ENCODE measurements around the gene DZIP1.
"Not testable (repeated sequence)": the region's sequence is repeated elsewhere in the genome, so short reads cannot be mapped to it uniquely, and the experiment has no call there.

Gene DZIP1

GRCh38 chr13:95588721-95589120 lies 55.8 kb downstream of the DZIP1 start:
- Mint-ChIP-seq H3K36me3 (no peaks in the 10 kb centered on the region), H3K27me3 (peaks cover 18% of the 10 kb centered on the region), H3K4me1 (no peaks in the 10 kb centered on the region), H3K27ac (no peak overlapping the region), H3K9me3 (no peaks in the 10 kb centered on the region), H3K4me3 (no peak overlapping the region)

- H3K4me3 Mint-ChIP-seq = no peak overlapping the region
Observed at GRCh38 chr13:95588134-95588533, 56.4 kb downstream of the DZIP1 start.

DNA sequence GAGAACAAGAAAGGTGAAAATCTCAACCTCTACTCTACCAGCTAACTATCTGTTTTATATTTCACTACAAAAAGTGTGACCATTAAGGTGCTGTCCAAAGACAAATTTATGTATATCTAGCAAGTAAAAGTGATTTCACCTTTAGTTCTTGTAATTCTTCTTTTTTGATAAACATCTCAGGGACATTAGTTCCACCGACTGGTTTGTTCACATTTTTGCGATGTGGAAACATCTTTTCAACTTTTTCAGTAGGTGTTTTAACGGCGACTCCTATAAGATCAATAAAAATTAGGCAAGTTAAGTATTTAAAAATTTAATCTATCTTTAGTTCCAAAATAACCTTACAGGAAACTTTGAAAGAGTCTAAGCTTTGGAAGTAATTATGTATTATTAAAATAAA lies 58.6 kb downstream of the DZIP1 start:
- H3K27ac Mint-ChIP-seq = no peak overlapping the region
- no peak overlapping the region for H3K4me3 Mint-ChIP-seq

More at GRCh38 chr13:95588134-95588533, 56.4 kb downstream of the DZIP1 start:
- Mint-ChIP-seq H3K36me3 (no peaks in the 10 kb centered on the region), H3K4me1 (no peaks in the 10 kb centered on the region), H3K27me3 (peaks cover 18% of the 10 kb centered on the region), H3K27ac (no peak overlapping the region), H3K9me3 (no peaks in the 10 kb centered on the region)

GRCh38 chr13:95579303-95579702 lies 65.2 kb downstream of the DZIP1 start:
- Mint-ChIP-seq H3K4me3 (no peak overlapping the region), H3K4me1 (no peaks in the 10 kb centered on the region), H3K27ac (no peak overlapping the region), H3K27me3 (peaks cover 3% of the 10 kb centered on the region), H3K36me3 (no peaks in the 10 kb centered on the region), H3K9me3 (no peaks in the 10 kb centered on the region)

More for the DNA sequence above, 58.6 kb downstream of the DZIP1 start:
- Mint-ChIP-seq H3K36me3 (no peaks in the 10 kb centered on the region), H3K27me3 (peaks cover 13% of the 10 kb centered on the region), H3K9me3 (no peaks in the 10 kb centered on the region), H3K4me1 (no peaks in the 10 kb centered on the region)

GRCh38 chr13:95573221-95573620 lies 71.3 kb downstream of the DZIP1 start:
- Mint-ChIP-seq H3K9me3 (peaks cover 3% of the 10 kb centered on the region), H3K4me1 (no peaks in the 10 kb centered on the region), H3K27me3 (peaks cover 22% of the 10 kb centered on the region)

GRCh38 chr13:95571941-95572340 lies 72.6 kb downstream of the DZIP1 start:
- no peaks in the 10 kb centered on the region for H3K36me3 Mint-ChIP-seq
- H3K9me3 Mint-ChIP-seq = peaks cover 3% of the 10 kb centered on the region
- no peak overlapping the region for H3K27ac Mint-ChIP-seq
- no peaks in the 10 kb centered on the region for H3K4me1 Mint-ChIP-seq
- H3K27me3 Mint-ChIP-seq = peaks cover 22% of the 10 kb centered on the region
- H3K4me3 Mint-ChIP-seq = no peak overlapping the region

More at GRCh38 chr13:95573221-95573620, 71.3 kb downstream of the DZIP1 start:
- Mint-ChIP-seq H3K4me3 (no peak overlapping the region), H3K36me3 (no peaks in the 10 kb centered on the region), H3K27ac (no peak overlapping the region)

DNA sequence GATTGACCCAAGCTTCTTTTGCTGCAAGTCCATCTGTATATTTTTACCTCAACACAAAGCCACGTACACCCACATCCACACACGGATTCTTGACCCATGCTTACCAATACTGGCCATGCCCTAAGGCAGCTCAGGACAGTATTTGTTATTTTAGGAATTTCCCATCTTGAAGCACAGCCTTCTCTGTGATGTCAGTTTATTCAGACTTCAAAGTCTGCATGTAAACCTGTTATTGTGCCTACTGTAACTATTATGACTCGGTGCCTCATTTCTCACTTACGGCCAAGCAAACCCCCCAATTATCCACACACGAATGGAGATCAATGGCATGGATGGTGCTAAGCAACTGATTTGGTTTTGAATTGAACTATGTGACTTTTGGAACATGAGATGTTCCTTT lies 74.5 kb downstream of the DZIP1 start:
- peaks cover 3% of the 10 kb centered on the region for H3K9me3 Mint-ChIP-seq

GRCh38 chr13:95568131-95568530 lies 76.4 kb downstream of the DZIP1 start:
- Mint-ChIP-seq H3K4me1 (no peaks in the 10 kb centered on the region), H3K27ac (no peak overlapping the region), H3K4me3 (no peak overlapping the region), H3K27me3 (peaks cover 24% of the 10 kb centered on the region), H3K36me3 (no peaks in the 10 kb centered on the region), H3K9me3 (peaks cover 3% of the 10 kb centered on the region)

More for the DNA sequence above, 74.5 kb downstream of the DZIP1 start:
- Mint-ChIP-seq H3K27ac (no peak overlapping the region), H3K4me3 (no peak overlapping the region), H3K36me3 (no peaks in the 10 kb centered on the region), H3K27me3 (peaks cover 24% of the 10 kb centered on the region), H3K4me1 (no peaks in the 10 kb centered on the region)

DNA sequence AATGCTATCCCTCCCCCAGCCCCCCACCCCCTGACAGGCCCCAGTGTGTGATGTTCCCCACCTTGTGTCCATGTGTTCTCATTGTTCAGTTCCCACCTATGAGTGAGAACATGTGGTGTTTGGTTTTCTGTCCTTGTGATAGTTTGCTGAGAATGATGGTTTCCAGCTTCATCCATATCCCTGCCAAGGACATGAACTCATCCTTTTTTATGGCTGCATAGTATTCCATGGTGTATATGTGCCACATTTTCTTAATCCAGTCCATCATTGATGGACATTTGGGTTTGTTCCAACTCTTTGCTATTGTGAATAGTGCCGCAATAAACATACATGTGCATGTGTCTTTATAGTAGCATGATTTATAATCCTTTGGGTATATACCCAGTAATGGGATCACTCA lies 78.7 kb downstream of the DZIP1 start:
- not testable (repeated sequence) for H3K4me1 Mint-ChIP-seq, H3K9me3 Mint-ChIP-seq, H3K27ac Mint-ChIP-seq, H3K4me3 Mint-ChIP-seq, H3K36me3 Mint-ChIP-seq
- H3K27me3 Mint-ChIP-seq = peaks cover 19% of the 10 kb centered on the region

DNA sequence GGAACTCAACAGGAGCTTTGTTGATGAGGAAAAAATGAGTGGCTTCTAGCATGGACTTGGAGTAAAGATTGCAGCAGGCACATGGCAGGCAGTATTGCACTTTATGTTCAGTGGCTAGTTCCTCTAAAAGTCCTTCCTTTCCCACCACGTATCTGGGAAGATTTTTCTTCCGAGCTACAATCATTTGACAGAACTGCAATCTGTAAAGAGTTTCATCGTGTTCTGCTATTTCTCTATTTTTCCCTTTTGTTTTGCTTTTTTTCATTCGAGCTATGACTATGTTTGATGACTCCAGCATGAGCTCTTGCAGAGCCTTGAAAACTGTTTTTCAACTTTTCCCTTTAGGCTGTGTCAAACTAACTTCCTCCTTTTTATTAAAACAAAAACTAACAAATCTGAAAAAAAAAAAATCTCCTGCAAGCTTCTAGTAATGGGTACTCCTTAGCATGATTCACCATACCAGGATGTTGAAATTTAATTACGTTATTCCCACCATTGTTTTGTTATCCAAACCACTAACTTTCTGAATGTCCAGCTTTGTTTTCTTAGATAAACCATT lies 79.7 kb downstream of the DZIP1 start:
- H3K27ac Mint-ChIP-seq = no peak overlapping the region

GRCh38 chr13:95564091-95564490 lies 80.4 kb downstream of the DZIP1 start:
- H3K4me1 Mint-ChIP-seq = no peaks in the 10 kb centered on the region
- no peak overlapping the region for H3K4me3 Mint-ChIP-seq
- no peak overlapping the region for H3K27ac Mint-ChIP-seq
- H3K9me3 Mint-ChIP-seq = peaks cover 3% of the 10 kb centered on the region
- no peaks in the 10 kb centered on the region for H3K36me3 Mint-ChIP-seq
- peaks cover 13% of the 10 kb centered on the region for H3K27me3 Mint-ChIP-seq

More for the DNA sequence above, 79.7 kb downstream of the DZIP1 start:
- no peak overlapping the region for H3K4me3 Mint-ChIP-seq
- H3K36me3 Mint-ChIP-seq = no peaks in the 10 kb centered on the region
- H3K4me1 Mint-ChIP-seq = no peaks in the 10 kb centered on the region
- H3K27me3 Mint-ChIP-seq = peaks cover 14% of the 10 kb centered on the region
- peaks cover 3% of the 10 kb centered on the region for H3K9me3 Mint-ChIP-seq

GRCh38 chr13:95560387-95560786 lies 84.1 kb downstream of the DZIP1 start:
- H3K9me3 Mint-ChIP-seq = no peaks in the 10 kb centered on the region
- H3K27ac Mint-ChIP-seq = no peak overlapping the region
- H3K27me3 Mint-ChIP-seq = peaks cover 13% of the 10 kb centered on the region
- no peaks in the 10 kb centered on the region for H3K4me1 Mint-ChIP-seq
- H3K4me3 Mint-ChIP-seq = no peak overlapping the region
- no peaks in the 10 kb centered on the region for H3K36me3 Mint-ChIP-seq

GRCh38 chr13:95559100-95559499 lies 85.4 kb downstream of the DZIP1 start:
- H3K4me3 Mint-ChIP-seq = no peak overlapping the region
- peaks cover 2% of the 10 kb centered on the region for H3K36me3 Mint-ChIP-seq
- H3K4me1 Mint-ChIP-seq = no peaks in the 10 kb centered on the region
- no peak overlapping the region for H3K27ac Mint-ChIP-seq
- no peaks in the 10 kb centered on the region for H3K9me3 Mint-ChIP-seq
- H3K27me3 Mint-ChIP-seq = peaks cover 20% of the 10 kb centered on the region

DNA sequence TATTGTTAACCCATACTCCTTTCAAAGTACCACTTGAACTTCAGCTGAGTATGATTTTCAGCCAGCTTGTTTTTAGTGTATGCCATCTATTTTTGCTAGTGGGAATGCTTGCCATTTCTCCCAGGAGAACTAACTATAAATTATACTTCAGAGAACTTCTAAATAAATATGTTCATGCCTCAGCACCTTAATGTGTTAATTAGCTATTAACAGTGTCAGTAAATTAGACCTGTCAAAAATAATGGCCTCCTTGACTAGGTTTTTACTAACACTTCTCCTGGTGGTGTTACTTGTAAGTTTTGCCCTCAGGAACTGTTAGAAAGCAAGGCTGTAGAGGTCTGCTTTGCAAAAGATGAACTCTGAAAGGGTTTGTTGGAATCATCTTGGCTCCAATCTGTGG lies 87.5 kb downstream of the DZIP1 start:
- Mint-ChIP-seq H3K27ac (no peak overlapping the region), H3K27me3 (peaks cover 27% of the 10 kb centered on the region), H3K36me3 (peaks cover 2% of the 10 kb centered on the region), H3K4me1 (peaks cover 4% of the 10 kb centered on the region), H3K4me3 (no peak overlapping the region), H3K9me3 (no peaks in the 10 kb centered on the region)

- Mint-ChIP-seq H3K36me3 (peaks cover 2% of the 10 kb centered on the region), H3K4me3 (peak overlapping the region; percentile 42), H3K4me1 (peaks cover 10% of the 10 kb centered on the region), H3K9me3 (no peaks in the 10 kb centered on the region), H3K27me3 (peaks cover 47% of the 10 kb centered on the region), H3K27ac (no peak overlapping the region)
Observed at GRCh38 chr13:95553581-95554385, 90.7 kb downstream of the DZIP1 start.
